Measurements from ENCODE around the gene TLE7. TPM values are rescaled to one million over a fixed set of nuclear protein-coding genes. Genes with fewer than 3 reads are reported as not detected.

TLE7 gene
- total and polyA plus RNA-seq, 2 of the 8 experiments (the other 6 are each of a cell fraction or from before 2014, with no cell fraction given) = 0.03 TPM; not detected in 1

GRCh38 chr16:71407731-71408130 is 34.1 kb downstream of the TLE7 start (continued):
- no peak for TF ChIP-seq NRF1 (IDR thresholded peaks at IDR 0.05; ENCODE audit: low read depth, low read length)
- no peak for TF ChIP-seq ATF3 (IDR thresholded peaks at IDR 0.05; ENCODE audit: insufficient read depth, low read depth, low read length)
- no peak for TF ChIP-seq CBX8 (IDR thresholded peaks at IDR 0.05; ENCODE audit: borderline replicate concordance, low read depth, low read length)
- TF ChIP-seq SIN3A (conservative IDR thresholded peaks at IDR 0.05 in 1 of 2, IDR thresholded peaks at IDR 0.05 in 1 of 2; ENCODE audit: low read depth in 1 of 2, low read length in 2 of 2) = no peak
- TF ChIP-seq ASH2L (IDR thresholded peaks at IDR 0.05; ENCODE audit: low read length) = no peak
- TF ChIP-seq SP4 (IDR thresholded peaks at IDR 0.05; ENCODE audit: low read length) = no peak
